IPS-18c (cell line): ENCODE measurements around the gene PSD4.

Source experiments
- H3K4me3 ChIP-seq: 2 replicates; pipeline ENCODE4 v1.7.0; 2013; ENCODE audit warnings: low read depth, mild to moderate bottlenecking, low read length, moderate library complexity; ENCODE audit not compliant: insufficient read depth
- H3K9me3 ChIP-seq: one replicate; pipeline ENCODE4 v1.6.1; 2013; ENCODE audit warnings: mild to moderate bottlenecking, low read length, moderate library complexity; ENCODE audit not compliant: control insufficient read depth, insufficient read depth

PSD4 gene

GRCh38 chr2:113257516-113258264 is 83.9 kb downstream of the PSD4 start:
- Histone ChIP-seq H3K4me3 (no peak overlapping the region), H3K9me3 (no peaks in the 10 kb centered on the region)

- Histone ChIP-seq H3K4me3 (no peak overlapping the region), H3K9me3 (no peaks in the 10 kb centered on the region)
These were observed 84.8 kb downstream of the PSD4 start for GRCh38 chr2:113258471-113259147.
